Esophagus muscularis mucosa (tissue), 4 donors: ENCODE data around the gene GAP43.

Source experiments
- CTCF ChIP-seq, 3 experiments: fragments of 200-600 bp in 2 of 3; fragments of 450-650 bp in 1 of 3; sonication (generic) in 2 of 3; IDR thresholded peaks; one replicate each; pipeline ENCODE4 v1.5.1; 2017 to 2019; ENCODE audit warnings: antibody characterized with exemption in 3 of 3, mild to moderate bottlenecking in 2 of 3, moderate library complexity in 1 of 3
- EP300 ChIP-seq: sonication (generic); formaldehyde crosslinking; IDR thresholded peaks from one replicate; pipeline ENCODE4 v1.6.1; 2017; ENCODE audit warnings: antibody characterized with exemption
- POLR2A ChIP-seq: fragments of 450-650 bp; IDR thresholded peaks from one replicate; pipeline ENCODE4 v1.6.1; 2017; ENCODE audit warnings: antibody characterized with exemption, moderate library complexity, mild to moderate bottlenecking, low read depth

DNA sequence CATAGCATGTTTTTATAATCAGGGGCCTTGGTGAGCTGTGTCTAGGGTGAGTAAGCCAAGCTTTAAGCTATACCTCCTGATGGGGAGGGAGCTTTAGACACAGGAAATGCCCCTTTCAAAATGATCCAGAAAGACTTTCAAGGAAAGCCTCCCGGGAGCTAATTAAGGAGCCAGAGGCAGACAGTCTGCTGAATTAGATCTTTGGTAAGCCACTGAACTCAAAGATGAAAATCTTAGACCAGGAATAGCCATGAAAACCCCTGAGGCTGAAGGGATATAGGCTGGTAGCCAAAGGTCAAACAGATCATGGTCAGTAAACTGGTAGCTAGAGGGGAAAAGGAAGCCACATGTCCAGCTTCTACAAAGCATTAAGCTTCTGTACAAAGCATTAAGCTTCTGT is 42.7 kb upstream of the GAP43 start:
- TF ChIP-seq CTCF (IDR thresholded peaks at IDR 0.05) (no peak), POLR2A (no peak), EP300 (no peak)
